ENCODE measurements around the gene ERCC2.
"Not testable (repeated sequence)": the region's sequence is repeated elsewhere in the genome, so short reads cannot be mapped to it uniquely, and the experiment has no call there.

ERCC2 gene

GRCh38 chr19:45370410-45371204 lies at the start of gene ERCC2:
Gene ERCC2 (minus strand): TSS chr19:45370573. CDS start chr19:45370540, 33 bp downstream.
- peak; percentile 97 for DNase-seq

GRCh38 chr19:45419895-45420294 lies 49.5 kb upstream of the ERCC2 start:
- DNase-seq: no peak

GRCh38 chr19:45419396-45419795 lies 49.0 kb upstream of the ERCC2 start:
- DNase-seq: peak; percentile 48

- no peak for DNase-seq
Measured at GRCh38 chr19:45418802-45419201, 48.4 kb upstream of the ERCC2 start.

- DNase-seq: no peak
Measured at GRCh38 chr19:45417151-45417550, 46.8 kb upstream of the ERCC2 start.

GRCh38 chr19:45414468-45414867 lies 44.1 kb upstream of the ERCC2 start:
- no peak for DNase-seq

GRCh38 chr19:45413497-45413896 lies 43.1 kb upstream of the ERCC2 start:
- no peak for DNase-seq

GRCh38 chr19:45410330-45410729 lies 40.0 kb upstream of the ERCC2 start:
- DNase-seq: not testable (repeated sequence)

GRCh38 chr19:45409557-45409920 lies 39.2 kb upstream of the ERCC2 start:
- DNase-seq: no peak

GRCh38 chr19:45408830-45409556 lies 38.6 kb upstream of the ERCC2 start:
- no peak for DNase-seq

GRCh38 chr19:45408121-45408520 lies 37.7 kb upstream of the ERCC2 start:
- DNase-seq: no peak

- DNase-seq: not testable (repeated sequence)
Measured at GRCh38 chr19:45407585-45407984, 37.2 kb upstream of the ERCC2 start.

GRCh38 chr19:45407091-45407375 lies 36.7 kb upstream of the ERCC2 start:
- DNase-seq: no peak

GRCh38 chr19:45406226-45407090 lies 36.1 kb upstream of the ERCC2 start, which contains the start of gene POLR1G:
Gene POLR1G (plus strand): TSS chr19:45406644. CDS start chr19:45406697, 53 bp downstream.
- peak; percentile 77 for DNase-seq

GRCh38 chr19:45405435-45406225 lies 35.3 kb upstream of the ERCC2 start:
- peak; percentile 77 for DNase-seq

- DNase-seq: no peak
Measured at GRCh38 chr19:45404557-45405434, 34.4 kb upstream of the ERCC2 start, which contains the start of gene PPP1R13L. Gene PPP1R13L (minus strand): TSS chr19:45405069. CDS start chr19:45398318, 6,751 bp downstream.

GRCh38 chr19:45403781-45404556 lies 33.6 kb upstream of the ERCC2 start:
- no peak for DNase-seq

GRCh38 chr19:45403272-45403671 lies 32.9 kb upstream of the ERCC2 start:
- no peak for DNase-seq

- DNase-seq: no peak
Measured at GRCh38 chr19:45402298-45403061, 32.1 kb upstream of the ERCC2 start.

GRCh38 chr19:45401815-45402214 lies 31.4 kb upstream of the ERCC2 start:
- DNase-seq: no peak

All from GDM1 (cell line).